Left forelimb (tissue), 1 donor: Measurements from ENCODE around the gene KIR2DL1.
"Not testable (repeated sequence)": the region's sequence is repeated elsewhere in the genome, so short reads cannot be mapped to it uniquely, and the experiment has no call there.

Experiments used
- DNase-seq: peaks from one replicate; pipeline ENCODE4 v3.0.0-alpha.2; 2018; ENCODE audit warnings: low spot score

The KIR2DL1 gene

DNA sequence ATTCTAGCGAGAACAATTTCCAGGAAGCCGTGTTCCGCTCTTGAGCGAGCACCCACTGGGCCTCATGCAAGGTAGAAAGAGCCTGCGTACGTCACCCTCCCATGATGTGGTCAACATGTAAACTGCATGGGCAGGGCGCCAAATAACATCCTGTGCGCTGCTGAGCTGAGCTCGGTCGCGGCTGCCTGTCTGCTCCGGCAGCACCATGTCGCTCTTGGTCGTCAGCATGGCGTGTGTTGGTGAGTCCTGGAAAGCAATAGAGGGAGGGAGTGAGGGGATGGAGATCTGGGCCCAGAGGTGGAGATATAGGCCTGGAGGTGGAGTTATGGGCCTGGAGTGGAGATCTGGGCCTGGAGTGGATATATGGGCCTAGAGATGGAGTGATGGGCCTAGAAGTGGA, at the start of gene KIR2DL1:
KIR2DL1 (plus strand) TSS at position 148 of the 400 bp plus-strand sequence; CDS start at position 206, 58 bp downstream.
- DNase-seq, result not testable (repeated sequence)

DNA sequence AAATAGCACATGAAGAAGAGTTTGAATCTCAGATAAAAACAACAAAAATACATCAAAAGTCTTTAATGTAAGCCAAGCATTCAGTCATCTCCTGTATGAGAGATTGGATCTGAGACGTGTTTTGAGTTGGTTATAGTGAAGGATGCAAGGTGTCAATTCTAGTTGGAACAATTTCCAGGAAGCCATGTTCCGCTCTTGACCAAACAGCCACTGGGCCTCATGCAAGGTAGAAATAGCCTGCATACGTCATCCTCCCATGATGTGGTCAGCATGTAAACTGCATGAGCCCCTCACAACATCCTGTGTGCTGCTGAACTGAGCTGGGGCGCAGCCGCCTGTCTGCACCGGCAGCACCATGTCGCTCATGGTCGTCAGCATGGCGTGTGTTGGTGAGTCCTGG, 45.5 kb upstream of the KIR2DL1 start, which contains the start of gene KIR3DL3:
KIR3DL3 (plus strand) TSS at position 301 of the 400 bp plus-strand sequence; CDS start at position 356, 55 bp downstream.
- no peak for DNase-seq

DNA sequence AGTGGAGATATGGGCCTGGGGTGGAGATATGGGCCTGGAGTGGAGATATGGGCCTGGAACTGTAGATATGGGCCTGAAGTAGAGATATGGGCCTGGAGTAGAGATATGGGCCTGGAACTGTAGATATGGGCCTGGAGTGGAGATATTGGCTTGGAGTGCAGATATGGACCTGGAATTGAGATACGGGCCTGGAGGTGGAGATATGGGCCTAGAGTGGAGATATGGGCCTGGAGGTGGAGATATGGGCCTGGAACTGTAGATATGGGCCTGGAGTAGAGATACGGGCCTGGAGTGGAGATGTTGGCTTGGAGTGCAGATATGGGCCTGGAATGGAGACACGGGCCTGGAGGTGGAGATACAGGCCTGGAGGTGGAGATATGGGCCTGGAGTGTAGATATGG, 44.9 kb upstream of the KIR2DL1 start:
- DNase-seq, result no peak

DNA sequence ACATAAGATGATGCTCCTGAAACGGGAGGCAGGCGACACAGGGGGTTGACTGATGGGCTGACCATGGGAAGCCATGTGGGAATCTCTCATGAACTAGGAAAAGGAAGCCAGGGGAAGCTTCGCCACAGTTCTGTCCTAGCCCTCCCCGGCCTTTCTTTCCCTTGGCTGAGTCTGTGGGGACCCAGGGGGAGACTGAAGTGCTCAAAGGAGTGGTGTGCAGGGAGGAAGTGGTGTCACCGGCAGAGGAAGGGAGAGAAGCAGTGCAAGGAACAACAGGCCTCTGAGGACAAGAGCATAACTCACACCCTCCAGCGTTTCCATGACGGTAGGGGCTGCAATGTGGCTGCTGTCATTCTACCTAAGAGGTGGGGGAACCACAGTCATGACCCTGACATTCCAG, 44.3 kb upstream of the KIR2DL1 start:
- DNase-seq, result no peak

DNA sequence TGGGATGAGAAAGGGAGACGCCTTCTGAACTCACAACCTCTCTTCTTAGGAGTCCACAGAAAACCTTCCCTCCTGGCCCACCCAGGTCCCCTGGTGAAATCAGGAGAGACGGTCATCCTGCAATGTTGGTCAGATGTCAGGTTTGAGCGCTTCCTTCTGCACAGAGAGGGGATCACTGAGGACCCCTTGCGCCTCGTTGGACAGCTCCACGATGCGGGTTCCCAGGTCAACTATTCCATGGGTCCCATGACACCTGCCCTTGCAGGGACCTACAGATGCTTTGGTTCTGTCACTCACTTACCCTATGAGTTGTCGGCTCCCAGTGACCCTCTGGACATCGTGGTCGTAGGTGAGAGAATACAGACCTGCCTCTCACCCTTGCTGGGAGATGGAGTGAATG, 42.0 kb upstream of the KIR2DL1 start:
- no peak for DNase-seq

DNA sequence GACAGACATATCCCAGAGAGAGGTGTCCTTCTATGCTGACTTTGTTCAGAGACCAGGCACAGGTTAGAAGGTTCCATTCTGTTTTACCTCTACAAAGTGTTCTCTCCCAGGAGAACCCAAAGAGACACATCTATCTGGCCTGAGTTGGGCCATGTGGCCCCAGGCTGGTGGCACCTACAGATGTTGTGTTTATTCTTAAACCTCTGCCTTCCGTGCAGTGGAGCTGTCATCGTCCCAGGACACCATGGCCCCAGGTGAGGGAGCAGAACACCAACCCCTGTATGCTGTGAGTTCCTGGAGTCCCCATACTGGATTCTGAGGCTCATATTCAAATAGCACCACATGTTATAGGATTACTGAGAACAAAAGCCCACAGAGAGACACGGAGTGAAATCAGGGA, 41.4 kb upstream of the KIR2DL1 start:
- DNase-seq, result no peak

DNA sequence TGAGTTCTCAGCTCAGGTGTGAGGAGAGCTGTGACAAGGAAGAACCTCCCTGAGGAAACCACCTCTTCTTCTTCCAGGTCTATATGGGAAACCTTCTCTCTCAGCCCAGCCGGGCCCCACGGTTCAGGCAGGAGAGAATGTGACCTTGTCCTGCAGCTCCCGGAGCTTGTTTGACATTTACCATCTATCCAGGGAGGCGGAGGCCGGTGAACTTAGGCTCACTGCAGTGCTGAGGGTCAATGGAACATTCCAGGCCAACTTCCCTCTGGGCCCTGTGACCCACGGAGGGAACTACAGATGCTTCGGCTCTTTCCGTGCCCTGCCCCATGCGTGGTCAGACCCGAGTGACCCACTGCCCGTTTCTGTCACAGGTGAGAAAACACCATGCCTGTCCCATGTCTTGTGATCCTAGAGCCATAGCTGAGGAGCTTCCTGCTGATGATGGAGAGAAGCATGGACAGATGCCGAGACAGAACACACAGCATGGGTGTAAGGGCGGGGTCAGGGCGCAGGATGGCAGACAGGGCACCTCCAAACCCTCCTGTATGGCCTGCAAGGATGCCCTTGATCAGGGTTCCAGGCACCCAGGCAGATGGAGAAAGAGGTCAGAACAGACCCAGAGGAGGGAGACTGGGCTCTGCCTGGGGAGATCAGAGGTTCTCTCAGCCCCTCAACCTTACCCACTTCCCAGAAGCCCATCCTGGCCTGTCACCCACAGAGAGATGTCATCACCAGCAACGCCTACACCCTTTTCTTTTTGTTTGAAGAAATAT, 40.0 kb upstream of the KIR2DL1 start:
- DNase-seq, result no peak

DNA sequence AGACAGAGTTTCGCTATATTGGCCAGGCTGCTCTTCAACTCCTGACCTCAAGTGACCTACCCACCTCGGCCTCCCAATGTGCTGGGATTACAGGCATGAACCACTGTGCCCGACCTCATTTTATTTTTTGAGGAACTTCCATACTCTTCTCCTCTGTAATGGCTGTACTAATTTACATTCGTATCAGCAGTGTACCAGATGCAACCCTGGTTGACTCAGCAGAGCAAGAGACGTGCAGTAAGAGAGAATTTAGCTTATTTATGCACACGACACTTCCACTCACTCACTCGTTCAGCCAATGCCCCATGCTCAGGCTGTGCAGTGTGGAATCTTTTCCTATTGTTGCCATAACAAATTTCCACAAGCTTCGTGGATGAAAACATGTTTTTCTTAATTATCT, 38.4 kb upstream of the KIR2DL1 start:
- no peak for DNase-seq

DNA sequence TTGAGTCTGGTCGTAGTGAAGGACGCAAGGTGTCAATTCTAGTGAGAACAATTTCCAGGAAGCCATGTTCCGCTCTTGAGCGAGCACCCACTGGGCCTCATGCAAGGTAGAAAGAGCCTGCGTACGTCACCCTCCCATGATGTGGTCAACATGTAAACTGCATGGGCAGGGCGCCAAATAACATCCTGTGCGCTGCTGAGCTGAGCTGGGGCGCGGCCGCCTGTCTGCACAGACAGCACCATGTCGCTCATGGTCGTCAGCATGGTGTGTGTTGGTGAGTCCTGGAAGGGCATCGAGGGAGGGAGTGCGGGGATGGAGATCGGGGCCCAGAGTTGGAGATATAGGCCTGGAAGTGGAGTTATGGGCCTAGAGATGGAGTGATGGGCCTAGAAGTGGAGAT, 31.3 kb upstream of the KIR2DL1 start, which contains the start of gene KIR2DL3:
KIR2DL3 (plus strand) TSS at position 208 of the 400 bp plus-strand sequence; CDS start at position 241, 33 bp downstream.
- not testable (repeated sequence) for DNase-seq

DNA sequence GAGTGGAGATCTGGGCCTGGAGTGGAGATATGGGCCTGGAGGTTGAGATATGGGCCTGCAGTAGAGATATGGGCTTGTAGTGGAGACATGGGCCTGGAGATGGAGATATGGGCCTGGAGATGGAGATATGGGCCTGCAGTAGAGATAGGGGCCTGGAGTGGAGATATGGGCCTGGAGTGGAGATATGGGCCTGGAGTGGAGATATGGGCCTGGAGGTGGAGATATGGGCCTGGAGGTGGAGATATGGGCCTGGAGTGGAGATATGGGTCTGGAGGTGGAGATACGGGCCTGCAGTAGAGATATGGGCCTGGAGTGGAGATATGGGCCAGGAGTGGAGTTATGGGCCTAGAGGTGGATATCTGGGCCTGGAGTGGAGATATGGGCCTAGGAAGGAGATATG, 30.9 kb upstream of the KIR2DL1 start:
- no peak for DNase-seq

DNA sequence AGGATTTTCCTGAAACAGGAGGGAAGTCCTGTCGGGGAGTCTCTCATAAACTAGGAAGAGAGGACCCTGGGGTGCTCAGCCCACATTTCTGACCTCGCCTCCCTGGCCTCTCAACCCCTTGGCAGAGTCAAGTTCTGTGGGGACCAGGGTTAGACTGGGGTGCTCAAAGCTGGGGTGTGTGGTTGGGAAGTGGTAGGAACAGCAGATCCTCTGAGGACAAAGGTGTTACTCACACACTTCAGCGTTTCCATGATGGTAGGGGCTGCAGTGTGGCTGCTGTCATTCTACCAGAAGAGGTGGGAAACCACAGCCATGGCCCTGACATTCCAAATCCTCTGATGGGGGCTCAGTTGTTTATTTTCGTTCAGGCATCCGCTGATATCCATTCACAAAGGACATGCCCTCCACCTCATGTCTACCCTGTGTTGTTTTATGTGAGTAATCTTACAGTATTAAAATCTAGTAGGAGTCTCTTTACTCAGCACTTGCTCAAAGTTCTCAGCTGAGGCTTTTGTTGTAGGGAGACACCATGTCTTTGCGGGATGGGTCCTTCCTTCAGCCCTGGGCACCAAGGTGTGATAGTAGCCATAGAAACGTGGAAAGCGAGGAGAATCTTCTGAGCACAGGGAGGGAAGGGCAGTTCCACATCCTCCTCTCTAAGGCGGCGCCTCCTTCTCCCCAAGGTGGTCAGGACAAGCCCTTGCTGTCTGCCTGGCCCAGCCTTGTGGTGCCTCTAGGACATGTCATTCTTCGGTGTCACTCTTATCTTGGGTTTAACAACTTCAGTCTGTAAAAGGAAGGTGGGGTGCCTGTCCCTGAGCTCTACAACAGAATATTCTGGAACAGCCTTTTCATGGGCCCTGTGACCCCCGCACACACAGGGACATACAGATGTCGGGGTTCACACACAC, 29.8 kb upstream of the KIR2DL1 start:
- peak; percentile 37 for DNase-seq

DNA sequence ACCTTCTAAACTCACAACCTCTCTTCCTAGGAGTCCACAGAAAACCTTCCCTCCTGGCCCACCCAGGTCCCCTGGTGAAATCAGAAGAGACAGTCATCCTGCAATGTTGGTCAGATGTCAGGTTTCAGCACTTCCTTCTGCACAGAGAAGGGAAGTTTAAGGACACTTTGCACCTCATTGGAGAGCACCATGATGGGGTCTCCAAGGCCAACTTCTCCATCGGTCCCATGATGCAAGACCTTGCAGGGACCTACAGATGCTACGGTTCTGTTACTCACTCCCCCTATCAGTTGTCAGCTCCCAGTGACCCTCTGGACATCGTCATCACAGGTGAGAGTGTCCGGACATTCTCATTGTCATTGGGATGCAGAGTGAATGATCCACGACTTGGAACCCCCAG, 27.6 kb upstream of the KIR2DL1 start:
- DNase-seq, result not testable (repeated sequence)

DNA sequence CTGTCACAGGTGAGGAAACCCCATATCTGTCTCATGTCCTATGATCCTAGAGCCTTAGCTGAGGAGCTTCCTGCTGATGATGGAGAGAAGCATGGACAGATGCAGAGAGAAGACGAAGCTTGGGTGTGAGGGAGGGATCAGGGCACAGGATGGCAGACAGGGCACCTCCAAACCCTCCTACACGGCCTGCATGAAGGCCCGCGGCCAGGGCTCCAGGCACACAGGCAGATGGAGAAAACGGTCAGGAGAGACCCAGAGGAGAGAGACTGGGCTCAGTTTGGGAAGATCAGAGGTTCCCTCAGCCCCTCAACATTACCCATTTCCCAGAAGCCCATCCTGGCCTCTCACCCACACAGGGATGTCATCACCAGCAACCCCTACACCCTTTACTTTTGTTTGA, 25.5 kb upstream of the KIR2DL1 start:
- not testable (repeated sequence) for DNase-seq

DNA sequence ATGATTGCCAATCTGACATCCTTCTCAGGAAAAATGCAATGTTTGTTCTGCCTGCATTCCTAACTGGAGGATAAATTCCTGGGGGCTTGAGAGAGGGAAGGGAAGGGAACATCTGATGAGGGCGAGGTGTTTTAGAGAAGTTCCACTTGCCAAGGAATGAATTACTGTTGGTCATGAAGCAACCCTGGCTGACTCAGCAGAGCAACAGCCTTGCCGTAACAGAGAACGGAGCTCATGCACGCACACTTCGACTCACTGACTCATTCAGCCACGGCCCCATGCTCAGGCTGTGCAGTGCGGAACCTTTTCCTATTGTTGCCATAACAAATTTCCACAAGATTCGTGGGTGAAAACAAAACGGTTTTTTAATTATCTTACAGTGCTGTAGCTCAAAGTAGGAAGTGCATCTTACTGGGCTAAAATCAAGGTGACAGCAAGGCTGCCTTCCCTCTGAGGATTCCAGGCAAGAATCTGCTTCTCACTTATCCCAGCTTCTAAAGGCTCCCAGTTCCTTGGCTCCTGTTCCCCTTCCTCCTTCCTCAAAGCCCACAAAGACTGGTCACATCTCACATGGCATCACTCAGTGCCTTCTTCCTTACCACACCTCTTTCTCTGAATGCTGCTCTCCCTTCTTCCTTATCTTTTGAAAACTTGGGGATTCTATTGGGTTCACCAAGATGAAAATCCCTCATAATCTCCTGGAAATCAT, 21.8 kb upstream of the KIR2DL1 start:
- not testable (repeated sequence) for DNase-seq

DNA sequence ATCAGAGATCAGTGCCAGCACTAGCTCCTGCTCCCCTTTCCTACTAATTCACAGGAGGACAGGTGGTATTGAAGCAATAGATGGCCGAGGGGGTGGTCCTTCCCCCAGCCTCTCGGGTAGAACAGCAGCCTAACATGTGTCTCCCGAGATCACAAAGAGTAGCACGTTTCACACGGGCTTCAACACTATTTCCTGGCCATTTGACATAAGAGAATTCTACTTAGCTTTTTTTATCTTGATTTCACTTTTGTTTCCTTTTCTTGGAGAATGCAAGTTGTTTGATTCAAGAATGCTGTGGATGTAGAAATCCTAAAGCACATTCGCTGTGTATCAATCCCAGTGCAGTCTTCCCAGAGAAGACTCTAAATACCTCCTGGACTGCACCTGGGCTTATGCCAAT, 19.3 kb upstream of the KIR2DL1 start:
- DNase-seq, result not testable (repeated sequence)

DNA sequence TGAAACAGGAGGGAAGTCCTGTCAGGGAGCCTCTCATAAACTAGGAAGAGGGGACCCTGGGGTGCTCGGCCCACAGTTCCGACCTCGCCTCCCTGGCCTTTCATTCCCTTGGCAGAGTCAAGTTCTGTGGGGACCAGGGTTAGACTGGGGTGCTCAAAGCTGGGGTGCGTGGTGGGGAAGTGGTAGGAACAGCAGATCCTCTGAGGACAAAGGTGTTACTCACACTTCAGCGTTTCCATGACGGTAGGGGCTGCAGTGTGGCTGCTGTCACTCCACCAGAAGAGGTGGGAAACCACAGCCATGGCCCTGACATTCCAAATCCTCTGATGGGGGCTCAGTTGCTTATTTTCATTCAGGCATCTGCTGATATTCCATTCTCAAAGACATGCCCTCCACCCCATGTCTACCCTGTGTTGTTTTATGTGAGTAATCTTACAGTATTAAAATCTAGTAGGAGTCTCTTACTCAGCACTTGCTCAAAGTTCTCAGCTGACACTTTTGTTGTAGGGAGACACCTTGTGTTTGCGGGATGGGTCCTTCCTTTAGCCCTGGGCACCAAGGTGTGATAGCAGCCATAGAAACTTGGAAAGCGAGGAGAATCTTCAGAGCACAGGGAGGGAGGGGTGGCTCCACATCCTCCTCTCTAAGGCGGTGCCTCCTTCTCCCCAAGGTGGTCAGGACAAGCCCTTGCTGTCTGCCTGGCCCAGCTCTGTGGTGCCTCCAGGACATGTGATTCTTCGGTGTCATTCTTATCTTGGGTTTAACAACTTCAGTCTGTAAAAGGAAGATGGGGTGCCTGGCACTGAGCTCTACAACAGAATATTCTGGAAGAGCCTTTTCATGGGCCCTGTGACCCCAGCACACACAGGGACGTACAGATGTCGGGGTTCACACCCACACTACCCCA, 13.1 kb upstream of the KIR2DL1 start:
- not testable (repeated sequence) for DNase-seq

DNA sequence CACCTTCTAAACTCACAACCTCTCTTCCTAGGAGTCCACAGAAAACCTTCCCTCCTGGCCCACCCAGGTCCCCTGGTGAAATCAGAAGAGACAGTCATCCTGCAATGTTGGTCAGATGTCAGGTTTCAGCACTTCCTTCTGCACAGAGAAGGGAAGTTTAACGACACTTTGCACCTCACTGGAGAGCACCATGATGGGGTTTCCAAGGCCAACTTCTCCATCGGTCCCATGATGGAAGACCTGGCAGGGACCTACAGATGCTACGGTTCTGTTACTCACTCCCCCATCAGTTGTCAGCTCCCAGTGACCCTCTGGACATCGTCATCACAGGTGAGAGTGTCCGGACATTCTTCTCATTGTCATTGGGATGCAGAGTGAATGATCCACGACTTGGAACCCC, 11.0 kb upstream of the KIR2DL1 start:
- not testable (repeated sequence) for DNase-seq

DNA sequence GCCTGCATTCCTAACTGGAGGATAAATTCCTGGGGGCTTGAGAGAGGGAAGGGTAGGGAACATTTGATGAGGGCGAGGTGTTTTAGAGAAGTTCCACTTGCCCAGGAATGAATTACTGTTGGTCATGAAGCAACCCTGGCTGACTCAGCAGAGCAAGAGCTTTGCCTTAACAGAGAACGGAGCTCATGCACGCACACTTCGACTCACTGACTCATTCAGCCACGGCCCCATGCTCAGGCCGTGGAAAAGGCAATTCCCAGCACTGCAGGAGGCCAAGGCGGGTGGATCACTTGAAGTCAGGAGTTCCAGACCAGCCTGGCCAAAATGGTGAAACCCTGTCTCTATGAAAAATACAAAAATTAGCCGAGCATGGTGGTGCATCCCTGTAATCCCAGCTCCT, 5.4 kb upstream of the KIR2DL1 start:
- not testable (repeated sequence) for DNase-seq

DNA sequence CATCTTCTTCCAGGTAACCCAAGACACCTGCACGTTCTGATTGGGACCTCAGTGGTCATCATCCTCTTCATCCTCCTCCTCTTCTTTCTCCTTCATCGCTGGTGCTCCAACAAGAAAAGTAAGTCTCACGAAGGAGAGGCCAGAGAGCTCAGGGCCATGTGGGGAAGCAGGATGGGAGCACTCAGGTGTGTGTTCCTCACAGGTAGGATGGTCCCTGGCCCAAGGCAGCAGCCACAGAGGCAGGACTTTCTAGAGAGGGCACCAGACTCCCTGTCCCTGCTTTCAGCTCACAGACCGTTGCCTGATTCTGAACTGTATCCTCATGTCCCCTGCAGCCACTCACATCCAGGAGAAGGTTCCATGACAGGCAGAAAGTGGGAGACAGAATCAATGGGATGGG, 3.1 kb upstream of the KIR2DL1 start:
- DNase-seq, result not testable (repeated sequence)

DNA sequence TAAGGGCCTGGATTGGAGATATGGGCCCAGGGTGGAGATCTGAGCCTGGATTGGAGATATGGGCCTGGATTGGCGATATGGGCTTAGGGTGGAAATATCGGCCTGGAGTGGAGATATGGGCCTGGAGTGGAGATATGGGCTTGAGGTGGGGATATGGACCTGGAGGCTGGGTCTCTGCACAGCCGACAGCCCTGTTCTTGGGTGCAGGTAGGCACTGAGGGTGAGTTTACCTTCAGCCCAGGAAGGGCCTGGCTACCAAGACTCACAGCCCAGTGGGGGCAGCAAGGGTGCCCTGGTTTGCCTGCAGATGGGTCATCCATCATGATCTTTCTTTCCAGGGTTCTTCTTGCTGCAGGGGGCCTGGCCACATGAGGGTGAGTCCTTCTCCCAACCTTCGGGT, 918 bp downstream of the KIR2DL1 start:
- not testable (repeated sequence) for DNase-seq
